A549 (cell line): ENCODE data around the gene FUOM. TPM values are rescaled to one million over a fixed set of nuclear protein-coding genes. Genes with fewer than 3 reads are reported as not detected.

ENCODE experiments used
- ATAC-seq, 2 experiments: fragments of 200-7000 bp in 1 of 2; fragments of >200 bp in 1 of 2; cut with Nextera tagmentation in 1 of 2; cut with Tn5 transposase in 1 of 2; 3 replicates each; pipeline versions ENCODE4 v1.8.0 to v1.9.1; 2018 to 2020; ENCODE audit warnings: mild to moderate bottlenecking in 1 of 2, moderate library complexity in 1 of 2
- CTCF ChIA-PET: fragments of 300-600 bp; sonication (Branson Sonifier 250); formaldehyde crosslinking; extraction: SDS; loops from one replicate; lab custom pipeline; 2021; ENCODE audit warnings: antibody characterized with exemption, inconsistent platforms; lab: Yijun Ruan, JAX
- POLR2A ChIA-PET: fragments of 350-600 bp; formaldehyde crosslinking; extraction: SDS; loops from one replicate; lab custom pipeline; 2021; ENCODE audit warnings: antibody characterized with exemption, inconsistent platforms; lab: Yijun Ruan, JAX
- DNase-seq, 2 experiments: peaks; one replicate each; pipeline versions ENCODE4 v3.0.0 to v3.0.0-alpha.2; 2011 to 2016; ENCODE audit warnings: low read depth in 1 of 2, low spot score in 1 of 2
- FAIRE-seq: peaks from 2 replicates; lab custom pipeline; 2011; peaks lifted over from hg19 to GRCh38; lab: Jason Lieb, UNC
- H3K27ac ChIP-seq, 2 experiments: fragments of >200 bp; sonication (Bioruptor Twin); formaldehyde crosslinking; 3 replicates each; pipeline ENCODE4 v1.5.1; 2016 to 2017
- H3K4me1 ChIP-seq: fragments of >200 bp; sonication (Bioruptor Twin); formaldehyde crosslinking; 3 replicates; pipeline ENCODE4 v1.6.1; 2016
- H3K4me2 ChIP-seq: fragments of >200 bp; sonication (Bioruptor Twin); formaldehyde crosslinking; 3 replicates; pipeline ENCODE4 v1.6.1; 2016
- H3K4me3 ChIP-seq: fragments of >200 bp; sonication (Bioruptor Twin); formaldehyde crosslinking; 3 replicates; pipeline ENCODE4 v1.5.1; 2016
- H3K9me3 ChIP-seq: fragments of >200 bp; sonication (Bioruptor Twin); formaldehyde crosslinking; 3 replicates; pipeline ENCODE4 v1.6.1; 2016
- CBX8 ChIP-seq: fragments of 200-600 bp; sonication (generic); IDR thresholded peaks from 2 replicates; pipeline ENCODE4 v1.6.1; 2016
- CHD4 ChIP-seq: fragments of 200-600 bp; sonication (generic); IDR thresholded peaks from 2 replicates; pipeline ENCODE4 v1.6.1; 2016; ENCODE audit warnings: antibody characterized with exemption, mild to moderate bottlenecking, borderline replicate concordance
- EHMT2 ChIP-seq: fragments of 200-600 bp; sonication (generic); IDR thresholded peaks from 2 replicates; pipeline ENCODE4 v1.6.1; 2016; ENCODE audit warnings: antibody characterized with exemption, low read depth, mild to moderate bottlenecking, moderate library complexity
- EP300 ChIP-seq, 2 experiments: fragments of >200 bp; sonication (Bioruptor Twin); formaldehyde crosslinking; IDR thresholded peaks; 2 replicates in 1 of 2; 3 replicates in 1 of 2; pipeline ENCODE4 v1.6.1; 2016 to 2017
- FOSB ChIP-seq: fragments of 250-450 bp; sonication (Bioruptor Pico); IDR thresholded peaks from 2 replicates; pipeline ENCODE4 v1.5.0; 2020; ENCODE audit warnings: mild to moderate bottlenecking, moderate library complexity
- HEYL ChIP-seq: fragments of 250-450 bp; sonication (Bioruptor Pico); IDR thresholded peaks from 2 replicates; pipeline ENCODE4 v1.8.0; 2021; ENCODE audit warnings: mild to moderate bottlenecking, moderate library complexity
- HOXA7 ChIP-seq: fragments of 250-450 bp; sonication (Bioruptor Pico); IDR thresholded peaks from 2 replicates; pipeline ENCODE4 v1.5.0; 2020; ENCODE audit warnings: mild to moderate bottlenecking, moderate library complexity
- KDM1A ChIP-seq: fragments of 200-600 bp; sonication (generic); IDR thresholded peaks from 2 replicates; pipeline ENCODE4 v1.6.1; 2016; ENCODE audit warnings: low read depth, mild to moderate bottlenecking
- POLR2A ChIP-seq: IDR thresholded peaks from 2 replicates; pipeline ENCODE4 v1.6.1; 2012; ENCODE audit warnings: mild to moderate bottlenecking, low read length
- SMC3 ChIP-seq: fragments of >200 bp; sonication (Bioruptor Twin); formaldehyde crosslinking; IDR thresholded peaks from 3 replicates; pipeline ENCODE4 v1.6.1; 2018; ENCODE audit warnings: inconsistent platforms
- ZSCAN20 ChIP-seq: fragments of 250-450 bp; sonication (Bioruptor Pico); IDR thresholded peaks from 2 replicates; pipeline ENCODE4 v1.8.0; 2022; ENCODE audit warnings: mild to moderate bottlenecking, moderate library complexity
- WGBS: methylation state at CpG from one replicate; pipeline ENCODE4 v1.1.6; 2017; ENCODE audit errors: missing lambda C conversion rate; 5-methylcytosine and 5-hydroxymethylcytosine counted together
- polyA plus RNA-seq, 4 experiments: library from polyadenylated mRNA; depleted of rRNA in 3 of 4; stranded (reverse); fragments of >200 nt; fragmentation: RNase III in 1 of 4; extraction: RNeasy Plus Mini Kit Qiagen cat#74134 plus additional on column Dnase treatment in 1 of 4; gene quantifications; 2 replicates in 3 of 4; 3 replicates in 1 of 4; pipeline ENCODE4 v1.2.3, GENCODE V29; 2011 to 2017
- TF ChIP-seq, protein P1 (sequence below): IDR thresholded peaks from 2 replicates; pipeline ENCODE4 v1.6.1; 2012; ENCODE audit warnings: low read depth, borderline replicate concordance
- TF ChIP-seq, protein P2 (sequence below): fragments of >200 bp; sonication (Bioruptor Twin); formaldehyde crosslinking; IDR thresholded peaks from 3 replicates; pipeline ENCODE4 v1.6.1; 2016
- TF ChIP-seq, protein P3 (sequence below): fragments of >200 bp; sonication (Bioruptor Twin); formaldehyde crosslinking; IDR thresholded peaks from 3 replicates; pipeline ENCODE4 v1.5.1; 2016
- TF ChIP-seq, protein P4 (sequence below): fragments of 250-450 bp; sonication (Bioruptor Pico); IDR thresholded peaks from 2 replicates; pipeline ENCODE4 v1.5.0; 2021; ENCODE audit warnings: mild to moderate bottlenecking, moderate library complexity, borderline replicate concordance
- TF ChIP-seq, protein P5 (sequence below): IDR thresholded peaks from 2 replicates; pipeline ENCODE4 v1.6.1; 2012

The FUOM gene
- polyA plus RNA-seq, 2 of the 4 experiments (the other 2 are of a cell fraction): 6.8 to 8.1 TPM

DNA sequence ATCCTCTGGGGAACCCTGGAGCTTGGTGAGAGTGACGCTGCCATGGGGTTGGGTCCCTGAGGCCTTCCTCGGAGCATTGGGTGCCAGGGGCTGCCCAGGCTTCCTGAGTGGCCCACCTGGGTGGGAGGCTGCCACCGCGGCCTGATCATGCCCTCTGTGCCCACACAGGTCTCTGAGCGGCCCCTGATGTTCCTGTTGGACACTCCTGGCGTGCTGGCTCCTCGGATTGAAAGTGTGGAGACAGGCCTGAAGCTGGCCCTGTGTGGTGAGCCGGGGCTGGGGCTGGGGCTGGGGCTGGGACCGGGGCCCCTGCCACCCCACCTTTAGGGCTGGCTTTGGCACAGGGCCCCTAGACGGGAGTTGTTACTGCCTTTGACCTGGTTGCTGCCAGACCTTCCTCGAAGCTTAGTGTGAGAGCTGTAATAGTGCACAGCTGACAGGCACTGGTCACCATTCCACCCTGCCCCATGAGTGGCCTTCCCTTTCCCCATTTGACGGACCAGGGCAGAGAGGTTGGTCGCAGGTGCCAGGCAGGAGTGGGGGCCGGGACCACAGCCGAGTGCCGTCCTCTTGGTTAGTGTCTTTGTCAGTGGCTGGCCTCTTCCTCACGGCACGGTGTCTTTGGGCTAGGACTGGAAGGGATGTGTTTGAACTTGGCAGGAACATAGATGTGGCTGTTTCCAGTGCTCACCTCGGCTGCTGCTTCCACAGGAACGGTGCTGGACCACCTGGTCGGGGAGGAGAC lies 44.3 kb upstream of the FUOM start:
- Histone ChIP-seq H3K4me2 (no peak overlapping the region), H3K4me1 (no peaks in the 10 kb centered on the region)
- 89% methylated on average over 20 of the region's 21 CpGs for WGBS
- DNase-seq: no peak
- TF ChIP-seq, protein P1, sequence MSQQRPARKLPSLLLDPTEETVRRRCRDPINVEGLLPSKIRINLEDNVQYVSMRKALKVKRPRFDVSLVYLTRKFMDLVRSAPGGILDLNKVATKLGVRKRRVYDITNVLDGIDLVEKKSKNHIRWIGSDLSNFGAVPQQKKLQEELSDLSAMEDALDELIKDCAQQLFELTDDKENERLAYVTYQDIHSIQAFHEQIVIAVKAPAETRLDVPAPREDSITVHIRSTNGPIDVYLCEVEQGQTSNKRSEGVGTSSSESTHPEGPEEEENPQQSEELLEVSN: no peak
- TF ChIP-seq POLR2A: 0 out of 2 replicates have a peak, but pooled peaks have one; percentile 6
- TF ChIP-seq, all 56 proteins: peak for 1
- ATAC-seq (no peak), FAIRE-seq (no peak)
- no peak overlapping the region for H3K4me3 ChIP-seq
- POLR2A ChIA-PET: no interaction called here
- H3K27ac ChIP-seq: no peak overlapping the region
- CTCF ChIA-PET: interaction anchor here (1.4 kb wide), 1 partner anchor 73 kb away, joined by 3 read pairs; no protein-coding TSS in a partner anchor
- H3K9me3 ChIP-seq: no peaks in the 10 kb centered on the region

DNA sequence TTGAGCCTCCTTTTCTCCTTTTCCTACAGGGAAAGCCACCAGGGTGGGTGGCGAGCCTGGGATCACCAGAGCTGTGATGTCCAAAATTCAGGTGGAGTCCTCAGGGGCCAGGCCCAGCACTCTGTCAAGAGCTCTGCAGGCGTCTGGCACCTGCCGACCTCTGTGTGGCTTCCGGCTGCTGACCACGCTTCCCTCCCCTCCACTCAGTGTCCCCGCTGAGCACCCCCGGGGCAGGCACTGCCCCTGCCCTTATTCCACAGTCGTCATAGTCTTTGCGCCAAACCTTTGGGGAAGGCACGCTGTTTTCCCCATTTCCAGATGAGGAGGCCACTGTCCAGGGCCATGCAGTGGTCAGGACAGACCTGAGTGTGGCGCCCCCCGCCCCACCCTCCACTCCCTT lies 43.7 kb upstream of the FUOM start:
- CTCF ChIA-PET: interaction anchor here (1.4 kb wide), 1 partner anchor 72 kb away, joined by 3 read pairs; no protein-coding TSS in a partner anchor
- no peak for ATAC-seq
- H3K9me3 ChIP-seq: no peaks in the 10 kb centered on the region

DNA sequence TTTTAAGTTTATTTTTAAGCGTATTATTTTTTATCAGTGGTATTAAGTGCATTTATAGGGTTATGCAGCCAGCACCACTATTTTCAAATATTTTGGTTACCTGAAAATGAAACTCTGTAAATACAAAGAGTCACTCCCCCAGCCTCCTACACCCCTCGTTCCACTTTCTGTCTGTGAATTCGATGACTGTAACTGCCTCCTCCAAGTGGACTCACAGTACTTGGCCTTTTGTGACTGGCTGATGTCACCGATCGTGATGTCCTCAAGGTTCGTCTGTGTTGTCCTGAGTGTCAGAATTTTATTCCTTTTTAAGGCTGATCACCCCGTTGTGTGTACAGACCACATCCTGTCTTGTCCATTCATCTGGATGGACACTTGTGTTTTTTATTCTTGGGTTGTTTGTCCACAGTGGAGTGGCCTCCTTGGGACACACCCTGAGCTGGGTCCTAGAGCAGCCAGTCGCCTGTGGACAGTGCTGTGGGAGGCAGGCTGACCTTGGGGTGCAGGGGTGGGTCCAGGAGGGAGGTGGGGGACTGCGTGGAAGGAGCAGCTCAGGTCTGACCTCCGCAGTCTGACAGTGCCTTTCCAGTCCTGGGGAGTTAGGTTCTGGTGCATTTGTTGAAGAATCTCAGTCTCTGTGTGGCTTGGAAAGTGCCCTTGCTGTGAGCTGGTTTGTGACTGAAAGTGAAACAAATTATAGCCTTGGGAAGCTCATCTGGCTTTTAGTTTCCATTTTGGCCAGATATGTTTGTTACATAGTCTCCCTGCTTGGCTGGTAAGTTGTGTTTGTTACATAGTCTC lies 43.0 kb upstream of the FUOM start:
- ChIA-PET CTCF (interaction anchor here (1.4 kb wide), 1 partner anchor 71 kb away, joined by 3 read pairs; no protein-coding TSS in a partner anchor), POLR2A (interaction anchor here (1.0 kb wide), 1 partner anchor 10 kb away, joined by 3 read pairs; no protein-coding TSS in a partner anchor)
- no peak for DNase-seq
- FAIRE-seq: no peak
- Histone ChIP-seq H3K9me3 (no peaks in the 10 kb centered on the region), H3K4me2 (no peak overlapping the region), H3K4me1 (no peaks in the 10 kb centered on the region), H3K4me3 (no peak overlapping the region), H3K27ac (no peak overlapping the region)
- no peak for TF ChIP-seq HEYL
- 86% methylated on average over 9 of the region's 10 CpGs for WGBS
- ATAC-seq: no peak

More for the DNA sequence above, 43.7 kb upstream of the FUOM start:
- 97% methylated on average over 12 of the region's 12 CpGs for WGBS
- no peak overlapping the region for H3K4me3 ChIP-seq
- H3K4me1 ChIP-seq: no peaks in the 10 kb centered on the region
- FAIRE-seq (no peak), DNase-seq (no peak)
- H3K4me2 ChIP-seq: no peak overlapping the region
- no peak overlapping the region for H3K27ac ChIP-seq
- POLR2A ChIA-PET: interaction anchor here (1.0 kb wide), 1 partner anchor 11 kb away, joined by 3 read pairs; no protein-coding TSS in a partner anchor
- TF ChIP-seq KDM1A: no peak
- TF ChIP-seq, protein P2, sequence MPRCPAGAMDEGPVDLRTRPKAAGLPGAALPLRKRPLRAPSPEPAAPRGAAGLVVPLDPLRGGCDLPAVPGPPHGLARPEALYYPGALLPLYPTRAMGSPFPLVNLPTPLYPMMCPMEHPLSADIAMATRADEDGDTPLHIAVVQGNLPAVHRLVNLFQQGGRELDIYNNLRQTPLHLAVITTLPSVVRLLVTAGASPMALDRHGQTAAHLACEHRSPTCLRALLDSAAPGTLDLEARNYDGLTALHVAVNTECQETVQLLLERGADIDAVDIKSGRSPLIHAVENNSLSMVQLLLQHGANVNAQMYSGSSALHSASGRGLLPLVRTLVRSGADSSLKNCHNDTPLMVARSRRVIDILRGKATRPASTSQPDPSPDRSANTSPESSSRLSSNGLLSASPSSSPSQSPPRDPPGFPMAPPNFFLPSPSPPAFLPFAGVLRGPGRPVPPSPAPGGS: no peak
- TF ChIP-seq HOXA7 (CRISPR knock-in tag): no peak
- TF ChIP-seq, protein P3, sequence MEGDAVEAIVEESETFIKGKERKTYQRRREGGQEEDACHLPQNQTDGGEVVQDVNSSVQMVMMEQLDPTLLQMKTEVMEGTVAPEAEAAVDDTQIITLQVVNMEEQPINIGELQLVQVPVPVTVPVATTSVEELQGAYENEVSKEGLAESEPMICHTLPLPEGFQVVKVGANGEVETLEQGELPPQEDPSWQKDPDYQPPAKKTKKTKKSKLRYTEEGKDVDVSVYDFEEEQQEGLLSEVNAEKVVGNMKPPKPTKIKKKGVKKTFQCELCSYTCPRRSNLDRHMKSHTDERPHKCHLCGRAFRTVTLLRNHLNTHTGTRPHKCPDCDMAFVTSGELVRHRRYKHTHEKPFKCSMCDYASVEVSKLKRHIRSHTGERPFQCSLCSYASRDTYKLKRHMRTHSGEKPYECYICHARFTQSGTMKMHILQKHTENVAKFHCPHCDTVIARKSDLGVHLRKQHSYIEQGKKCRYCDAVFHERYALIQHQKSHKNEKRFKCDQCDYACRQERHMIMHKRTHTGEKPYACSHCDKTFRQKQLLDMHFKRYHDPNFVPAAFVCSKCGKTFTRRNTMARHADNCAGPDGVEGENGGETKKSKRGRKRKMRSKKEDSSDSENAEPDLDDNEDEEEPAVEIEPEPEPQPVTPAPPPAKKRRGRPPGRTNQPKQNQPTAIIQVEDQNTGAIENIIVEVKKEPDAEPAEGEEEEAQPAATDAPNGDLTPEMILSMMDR: no peak
- no peak for TF ChIP-seq CBX8
- no peak for TF ChIP-seq EP300 (IDR thresholded peaks at IDR 0.05)

DNA sequence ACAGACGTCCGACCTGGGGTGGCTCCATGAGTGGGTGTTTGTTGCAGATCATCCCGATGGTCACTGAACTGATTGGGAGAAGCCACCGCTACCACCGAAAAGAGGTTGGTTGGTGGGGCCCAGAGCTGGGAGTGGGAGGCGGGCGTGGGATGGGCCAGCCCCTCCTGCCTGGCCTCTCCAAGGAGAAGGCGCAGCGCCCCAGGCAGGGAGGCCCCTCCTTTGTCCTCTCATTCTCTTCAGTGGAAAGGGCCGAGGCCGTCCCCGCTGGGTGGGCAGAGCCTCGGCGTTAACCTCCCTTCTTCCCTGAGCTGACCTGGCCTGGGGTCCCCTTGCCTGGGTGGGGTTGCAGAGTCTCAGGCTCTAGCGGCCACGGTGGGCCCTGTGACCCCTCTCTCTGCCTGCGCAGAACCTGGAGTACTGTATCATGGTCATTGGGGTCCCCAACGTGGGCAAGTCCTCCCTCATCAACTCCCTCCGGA lies 41.3 kb upstream of the FUOM start:
- H3K4me2 ChIP-seq: no peak overlapping the region
- ChIA-PET POLR2A (no interaction called here), CTCF (interaction anchor here (1.1 kb wide), 1 partner anchor 70 kb away, joined by 3 read pairs; no protein-coding TSS in a partner anchor)
- FAIRE-seq: no peak
- H3K4me1 ChIP-seq: peaks cover 6% of the 10 kb centered on the region; the same call in 1 of the 3 replicates
- no peak overlapping the region for H3K4me3 ChIP-seq
- no peak overlapping the region for H3K27ac ChIP-seq
- DNase-seq: no peak
- H3K9me3 ChIP-seq: no peaks in the 10 kb centered on the region
- no peak for ATAC-seq
- WGBS: 91% methylated on average over 19 of the region's 19 CpGs
- TF ChIP-seq EHMT2 (no peak), CHD4 (no peak), FOSB (CRISPR knock-in tag) (no peak), POLR2A (no peak), SMC3 (no peak), ZSCAN20 (CRISPR knock-in tag) (no peak)
- TF ChIP-seq, protein P4, sequence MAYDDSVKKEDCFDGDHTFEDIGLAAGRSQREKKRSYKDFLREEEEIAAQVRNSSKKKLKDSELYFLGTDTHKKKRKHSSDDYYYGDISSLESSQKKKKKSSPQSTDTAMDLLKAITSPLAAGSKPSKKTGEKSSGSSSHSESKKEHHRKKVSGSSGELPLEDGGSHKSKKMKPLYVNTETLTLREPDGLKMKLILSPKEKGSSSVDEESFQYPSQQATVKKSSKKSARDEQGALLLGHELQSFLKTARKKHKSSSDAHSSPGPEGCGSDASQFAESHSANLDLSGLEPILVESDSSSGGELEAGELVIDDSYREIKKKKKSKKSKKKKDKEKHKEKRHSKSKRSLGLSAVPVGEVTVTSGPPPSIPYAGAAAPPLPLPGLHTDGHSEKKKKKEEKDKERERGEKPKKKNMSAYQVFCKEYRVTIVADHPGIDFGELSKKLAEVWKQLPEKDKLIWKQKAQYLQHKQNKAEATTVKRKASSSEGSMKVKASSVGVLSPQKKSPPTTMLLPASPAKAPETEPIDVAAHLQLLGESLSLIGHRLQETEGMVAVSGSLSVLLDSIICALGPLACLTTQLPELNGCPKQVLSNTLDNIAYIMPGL (CRISPR knock-in tag): no peak
- TF ChIP-seq, protein P5, sequence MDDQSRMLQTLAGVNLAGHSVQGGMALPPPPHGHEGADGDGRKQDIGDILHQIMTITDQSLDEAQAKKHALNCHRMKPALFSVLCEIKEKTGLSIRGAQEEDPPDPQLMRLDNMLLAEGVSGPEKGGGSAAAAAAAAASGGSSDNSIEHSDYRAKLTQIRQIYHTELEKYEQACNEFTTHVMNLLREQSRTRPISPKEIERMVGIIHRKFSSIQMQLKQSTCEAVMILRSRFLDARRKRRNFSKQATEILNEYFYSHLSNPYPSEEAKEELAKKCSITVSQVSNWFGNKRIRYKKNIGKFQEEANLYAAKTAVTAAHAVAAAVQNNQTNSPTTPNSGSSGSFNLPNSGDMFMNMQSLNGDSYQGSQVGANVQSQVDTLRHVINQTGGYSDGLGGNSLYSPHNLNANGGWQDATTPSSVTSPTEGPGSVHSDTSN: no peak
- TF ChIP-seq, protein P1: no peak
- TF ChIP-seq, protein P2: no peak
